ENCODE results near the gene GVQW3. TPM values are rescaled to one million over a fixed set of nuclear protein-coding genes. Genes with fewer than 3 reads are reported as not detected.

GVQW3 gene
- total and polyA plus RNA-seq, 2 of the 8 experiments (the other 6 are each of a cell fraction or from before 2014, with no cell fraction given) = 5.5 to 8.1 TPM

DNA sequence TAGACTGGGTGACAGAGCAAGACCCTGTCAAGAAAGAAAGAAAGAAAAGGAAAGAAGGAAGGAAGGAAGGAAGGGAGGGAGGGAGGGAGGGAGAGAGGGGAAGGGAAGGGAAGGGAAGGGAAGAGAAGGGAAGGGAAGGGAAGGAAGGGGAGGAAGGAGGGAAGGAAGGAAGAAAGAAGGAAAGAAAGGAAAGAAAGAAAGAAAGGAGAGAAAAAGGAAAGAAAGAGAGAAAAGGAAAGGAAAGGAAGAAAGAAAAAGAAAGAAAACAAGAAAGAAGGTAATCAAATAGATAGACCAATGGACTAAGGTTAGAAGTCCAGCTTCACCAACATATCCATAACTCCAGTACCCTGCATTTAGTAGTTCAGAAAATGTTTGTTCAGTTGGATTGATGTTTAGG, 45.5 kb downstream of the GVQW3 start (continued):
- TF ChIP-seq, protein P1, sequence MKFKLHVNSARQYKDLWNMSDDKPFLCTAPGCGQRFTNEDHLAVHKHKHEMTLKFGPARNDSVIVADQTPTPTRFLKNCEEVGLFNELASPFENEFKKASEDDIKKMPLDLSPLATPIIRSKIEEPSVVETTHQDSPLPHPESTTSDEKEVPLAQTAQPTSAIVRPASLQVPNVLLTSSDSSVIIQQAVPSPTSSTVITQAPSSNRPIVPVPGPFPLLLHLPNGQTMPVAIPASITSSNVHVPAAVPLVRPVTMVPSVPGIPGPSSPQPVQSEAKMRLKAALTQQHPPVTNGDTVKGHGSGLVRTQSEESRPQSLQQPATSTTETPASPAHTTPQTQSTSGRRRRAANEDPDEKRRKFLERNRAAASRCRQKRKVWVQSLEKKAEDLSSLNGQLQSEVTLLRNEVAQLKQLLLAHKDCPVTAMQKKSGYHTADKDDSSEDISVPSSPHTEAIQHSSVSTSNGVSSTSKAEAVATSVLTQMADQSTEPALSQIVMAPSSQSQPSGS (IDR thresholded peaks at IDR 0.05; ENCODE audit: low read length) = no peak
- no peak for TF ChIP-seq BRCA1 (IDR thresholded peaks at IDR 0.05; ENCODE audit: low read depth, low read length)
- TF ChIP-seq HDAC6 (IDR thresholded peaks at IDR 0.05; ENCODE audit: low read depth, low read length) = no peak
- no peak for TF ChIP-seq SUZ12 (IDR thresholded peaks at IDR 0.05; ENCODE audit: low read length)
- TF ChIP-seq BACH1 (IDR thresholded peaks at IDR 0.05; ENCODE audit: low read length) = no peak
- no peak for TF ChIP-seq SIX5 (IDR thresholded peaks at IDR 0.05; ENCODE audit: low read depth, low read length)
- no peak for TF ChIP-seq GABPA (IDR thresholded peaks at IDR 0.05; ENCODE audit: borderline replicate concordance, insufficient read depth, low read length)
- TF ChIP-seq RFX5 (IDR thresholded peaks at IDR 0.05; ENCODE audit: borderline replicate concordance, low read depth, low read length) = no peak

All from H1 (cell line).